Right ventricle myocardium inferior (tissue), 1 donor: ENCODE data around the gene TAF11L12. TPM values are rescaled to one million over a fixed set of nuclear protein-coding genes. Genes with fewer than 3 reads are reported as not detected.

Experiments
- total RNA-seq: library from RNA; stranded (reverse); fragmentation: NEBNext Ultra II Directional; extraction: Animal tissue kit (Norgen Biotek cat#: 25700); gene quantifications from one replicate; pipeline ENCODE4 v1.2.1, GENCODE V29; 2021
- donor health status: DM: no; HTN: yes; CAD: no; lungs with severe emphysema.

The TAF11L12 gene
- total RNA-seq, 1 donor from 2014 or later, result not detected

Other genes with a start within 250 kb of the TAF11L12 start
- not detected for gene TAF11L2, start 112.2 kb upstream of the TAF11L12 start, total RNA-seq
- not detected for gene TAF11L3, start 92.0 kb upstream of the TAF11L12 start, total RNA-seq
- not detected for gene TAF11L4, start 88.6 kb upstream of the TAF11L12 start, total RNA-seq
- gene TAF11L5, start 85.2 kb upstream of the TAF11L12 start, total RNA-seq, result not detected
- not detected for gene TAF11L6, start 81.7 kb upstream of the TAF11L12 start, total RNA-seq
- not detected for gene TAF11L7, start 24.6 kb upstream of the TAF11L12 start, total RNA-seq
- not detected for gene TAF11L8, start 19.4 kb upstream of the TAF11L12 start, total RNA-seq
- gene TAF11L9, start 16.0 kb upstream of the TAF11L12 start, total RNA-seq, result not detected
- not detected for gene TAF11L10, start 12.6 kb upstream of the TAF11L12 start, total RNA-seq
- not detected for gene TAF11L11, start 6.2 kb upstream of the TAF11L12 start, total RNA-seq
- not detected for gene TAF11L13, start 21.7 kb downstream of the TAF11L12 start, total RNA-seq
- not detected for gene TAF11L14, start 24.1 kb downstream of the TAF11L12 start, total RNA-seq